Stimulated activated CD8-positive, alpha-beta memory T cell treated with anti-CD3 and anti-CD28 coated beads, Interleukin-12 subunit alpha, Interleukin-12 subunit beta, amount 100 ng/mL, for 1 hour (primary cell): ENCODE results near the gene DIAPH2.

Experiments
- DNase-seq: peaks from one replicate; pipeline ENCODE4 v3.0.0-alpha.2; 2020; ENCODE audit warnings: low read depth

DIAPH2 gene

GRCh38 chrX:97482666-97483300 lies 798.1 kb downstream of the DIAPH2 start:
- no peak for DNase-seq

- no peak for DNase-seq
These were observed 806.0 kb downstream of the DIAPH2 start for GRCh38 chrX:97490656-97491055.

GRCh38 chrX:97494756-97495372 lies 810.2 kb downstream of the DIAPH2 start:
- DNase-seq: no peak

DNA sequence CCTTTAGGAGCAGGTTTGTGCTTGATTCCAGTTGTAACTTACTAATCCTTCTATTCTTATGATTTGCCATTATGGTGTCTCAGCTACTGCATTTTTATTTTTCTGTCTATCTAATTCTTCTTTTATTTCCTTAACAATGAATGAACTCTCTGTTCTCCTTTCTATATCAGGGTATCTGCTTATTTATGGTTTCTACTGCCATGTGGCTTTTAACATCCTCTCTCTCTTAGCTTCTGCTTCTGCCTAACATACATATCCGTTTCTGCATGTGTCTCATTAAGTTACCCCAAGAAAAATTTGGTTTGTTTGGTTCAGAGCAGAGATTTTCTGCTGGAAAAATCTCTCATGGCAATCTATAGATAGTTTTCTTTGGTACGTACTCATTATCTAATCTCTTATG lies 813.5 kb downstream of the DIAPH2 start:
- no peak for DNase-seq

GRCh38 chrX:97504431-97504830 lies 819.8 kb downstream of the DIAPH2 start:
- no peak for DNase-seq

DNA sequence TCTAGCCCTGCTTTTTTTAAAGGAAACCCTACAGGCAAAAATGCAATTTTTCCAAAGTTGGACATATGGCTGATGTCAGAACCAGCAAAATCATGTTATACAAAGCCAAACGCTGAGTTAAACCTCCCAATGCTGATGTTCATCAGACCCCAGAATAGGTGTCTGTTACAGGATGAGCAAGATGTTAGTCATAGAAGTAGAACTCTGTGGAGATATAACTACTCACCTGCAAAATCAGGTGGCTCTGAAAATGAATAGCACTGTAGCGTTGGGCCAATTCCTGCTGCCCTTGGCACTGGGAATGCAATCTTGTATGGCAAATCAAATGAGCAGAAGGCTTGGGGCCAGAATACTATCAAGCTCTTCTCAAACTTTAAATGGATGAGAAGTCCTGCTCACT lies 833.1 kb downstream of the DIAPH2 start:
- no peak for DNase-seq

- DNase-seq: no peak
These were observed 837.7 kb downstream of the DIAPH2 start for GRCh38 chrX:97522307-97522706.

DNA sequence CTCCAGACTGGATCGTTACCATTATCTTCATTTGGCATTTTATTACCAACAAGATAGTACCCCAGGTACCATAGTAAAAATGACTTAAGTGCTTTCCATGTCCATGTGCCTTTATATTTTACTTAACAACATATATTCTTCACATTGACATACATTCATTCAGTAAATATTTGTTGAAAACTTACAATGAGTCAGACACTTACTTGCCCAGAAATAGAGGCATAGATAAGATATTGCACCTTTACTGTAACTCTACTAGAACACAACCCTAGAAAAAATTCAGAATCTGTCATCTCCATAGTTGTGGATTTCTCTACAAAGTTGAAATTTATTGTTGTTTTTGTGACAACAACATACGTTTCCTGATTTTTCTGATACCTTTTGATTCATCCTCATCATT lies 839.7 kb downstream of the DIAPH2 start:
- no peak for DNase-seq

DNA sequence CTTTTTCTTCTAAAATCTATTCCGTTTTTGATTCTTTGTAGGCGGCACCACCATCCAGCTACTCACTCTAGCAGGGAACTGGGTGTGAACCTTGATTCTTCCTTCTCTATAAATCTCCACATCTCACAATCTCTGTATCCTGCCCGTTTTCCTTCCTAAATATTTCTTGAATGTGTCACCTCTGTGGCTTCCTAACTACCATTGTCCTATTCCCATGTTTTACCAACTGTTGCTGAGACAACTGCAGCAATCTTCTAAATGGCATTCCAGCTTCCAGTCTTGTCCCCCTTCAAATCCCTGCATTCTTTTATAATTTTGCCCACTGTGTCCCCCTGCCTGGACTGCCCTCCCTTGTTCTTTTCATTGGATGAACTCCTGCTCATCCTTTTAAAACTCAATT lies 840.4 kb downstream of the DIAPH2 start:
- DNase-seq: no peak

DNA sequence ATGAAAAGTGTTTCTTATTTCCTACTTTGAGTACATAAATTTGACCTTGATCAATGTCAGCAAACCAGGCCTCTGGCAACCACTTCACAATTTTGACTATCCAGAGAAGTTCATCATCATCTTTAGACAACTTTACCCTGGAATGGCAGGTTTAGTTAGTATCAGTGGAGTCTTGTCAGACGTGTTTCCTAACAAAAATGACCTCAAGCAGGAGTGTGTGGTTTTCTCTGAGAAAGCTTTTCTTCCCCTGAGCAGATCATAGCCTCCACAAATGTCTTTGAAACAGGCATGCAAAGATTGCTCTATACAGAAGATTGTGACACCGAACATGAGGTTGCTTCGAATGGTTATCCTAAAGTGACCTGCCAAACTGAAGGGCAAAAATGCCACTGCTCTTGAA lies 841.3 kb downstream of the DIAPH2 start:
- DNase-seq: no peak

- no peak for DNase-seq
These were observed 843.1 kb downstream of the DIAPH2 start for GRCh38 chrX:97527725-97528124.

- no peak for DNase-seq
These were observed 845.0 kb downstream of the DIAPH2 start for GRCh38 chrX:97529536-97530200.

DNA sequence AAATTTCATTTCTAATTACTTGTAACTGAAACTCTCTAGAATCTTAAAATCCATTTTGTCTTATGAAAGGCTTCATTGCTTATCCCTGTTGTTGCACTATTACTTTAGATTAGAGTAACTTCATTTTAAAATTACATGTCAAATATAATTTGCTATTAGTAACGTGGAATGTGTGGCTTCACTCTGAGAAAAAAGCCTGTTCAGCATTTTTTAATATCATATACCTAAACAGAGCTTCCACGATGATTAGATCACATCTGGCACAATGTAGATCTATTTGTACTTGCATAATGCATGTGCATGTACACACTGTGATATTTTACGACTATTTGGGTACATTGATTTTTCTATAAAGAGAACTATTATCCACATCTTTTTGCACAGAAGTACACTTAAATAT lies 847.2 kb downstream of the DIAPH2 start:
- no peak for DNase-seq

DNA sequence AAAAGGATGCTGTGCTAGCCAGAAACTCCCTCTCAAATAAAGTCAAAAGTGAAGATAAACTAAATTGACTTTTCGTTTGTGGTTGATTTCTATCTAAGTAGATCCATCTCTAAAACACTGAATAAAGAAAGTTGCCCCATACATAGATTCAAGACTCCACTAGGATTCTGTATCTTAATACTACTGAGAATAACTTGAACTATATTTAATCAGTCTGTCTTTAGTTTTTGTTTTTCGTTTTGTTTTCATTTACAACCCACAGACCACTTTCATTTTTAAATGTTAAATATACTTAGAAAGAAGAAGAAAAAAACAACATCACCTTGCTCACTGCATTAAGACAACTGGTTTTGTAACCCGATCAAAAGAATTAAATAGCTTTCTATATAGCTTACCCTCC lies 854.1 kb downstream of the DIAPH2 start:
- no peak for DNase-seq

DNA sequence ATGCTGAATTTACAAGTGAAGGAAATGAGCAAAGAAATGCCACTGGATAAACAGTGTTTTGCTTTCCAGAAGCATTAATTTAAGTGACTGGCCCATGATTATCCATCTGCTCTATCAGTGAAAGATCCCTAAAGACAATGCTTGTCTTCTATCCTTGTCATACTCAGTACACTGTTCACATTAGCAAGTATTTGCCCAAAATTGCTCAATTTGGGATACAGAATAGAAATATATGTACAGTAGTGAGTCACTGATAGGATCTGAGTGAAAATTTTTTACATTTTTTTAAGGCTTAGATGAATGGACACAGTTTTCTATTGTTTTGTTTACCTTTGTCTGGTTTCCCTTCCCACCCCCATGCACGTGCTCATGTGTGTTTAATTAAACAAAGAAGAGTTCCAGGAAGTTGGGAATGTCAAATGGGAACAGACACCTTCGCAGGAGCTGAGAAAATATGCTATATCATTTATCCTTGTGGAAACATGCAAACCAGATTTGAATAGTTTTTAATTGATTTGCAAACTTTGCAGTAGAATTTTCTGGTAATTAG lies 855.4 kb downstream of the DIAPH2 start:
- no peak for DNase-seq

GRCh38 chrX:97547877-97548578 lies 863.4 kb downstream of the DIAPH2 start:
- no peak for DNase-seq

GRCh38 chrX:97551821-97552220 lies 867.2 kb downstream of the DIAPH2 start:
- DNase-seq: no peak

- no peak for DNase-seq
These were observed 869.2 kb downstream of the DIAPH2 start for GRCh38 chrX:97553833-97554232.

DNA sequence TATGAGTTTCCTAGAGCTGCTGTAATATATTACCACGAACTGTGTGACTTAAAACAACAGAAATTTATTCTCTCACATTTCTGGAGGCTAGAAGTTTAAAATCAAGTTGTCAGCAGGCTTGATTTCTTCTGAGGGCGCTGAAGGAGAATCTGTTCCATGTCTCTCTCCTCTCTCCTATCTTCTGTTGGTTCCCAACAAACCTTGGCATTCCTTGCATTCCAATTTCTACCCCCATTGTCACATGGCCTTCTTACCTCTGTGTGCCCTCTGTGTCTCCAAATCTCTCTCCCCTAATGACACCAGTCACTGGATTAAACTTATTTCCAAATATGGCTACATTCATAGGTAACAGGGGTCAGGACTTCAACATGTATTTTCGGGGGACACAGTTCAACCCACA lies 871.7 kb downstream of the DIAPH2 start:
- no peak for DNase-seq

GRCh38 chrX:97563531-97564133 lies 879.0 kb downstream of the DIAPH2 start:
- DNase-seq: no peak

- DNase-seq: no peak
These were observed 879.9 kb downstream of the DIAPH2 start for GRCh38 chrX:97564496-97564895.

DNA sequence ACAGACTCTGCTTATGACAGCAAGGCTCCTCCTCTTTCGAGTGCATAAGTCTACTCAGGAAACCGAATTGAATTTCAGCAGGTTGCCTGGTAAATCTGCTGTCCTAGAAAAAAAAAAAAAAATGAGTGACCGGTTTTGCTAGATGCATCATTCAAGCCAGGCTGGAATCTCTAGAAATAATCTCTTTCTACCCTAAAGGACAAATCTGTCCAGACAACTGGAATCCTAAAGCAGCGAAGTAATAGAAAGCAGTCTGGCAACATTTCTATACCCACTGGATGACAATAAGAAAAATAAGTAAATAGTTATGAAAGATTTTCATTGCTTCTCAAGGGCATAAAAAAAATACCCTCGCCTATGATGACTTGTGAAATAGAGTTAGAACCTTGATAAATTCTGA lies 902.5 kb downstream of the DIAPH2 start:
- no peak for DNase-seq
